Mesodermal cell (in vitro differentiated cells): ENCODE results near the gene ANO4.

ENCODE experiments used
- H3K27ac ChIP-seq: 2 replicates; pipeline ENCODE4 v1.7.0; 2013; ENCODE audit warnings: mild to moderate bottlenecking, low read depth, low read length, moderate library complexity; ENCODE audit not compliant: severe bottlenecking
- H3K36me3 ChIP-seq: 2 replicates; pipeline ENCODE4 v1.7.1; 2013; ENCODE audit warnings: mild to moderate bottlenecking, low read length, moderate library complexity; ENCODE audit not compliant: control insufficient read depth, insufficient read depth
- H3K4me1 ChIP-seq: one replicate; pipeline ENCODE4 v1.7.1; 2013; ENCODE audit warnings: mild to moderate bottlenecking, low read length; ENCODE audit not compliant: insufficient read depth, control insufficient read depth, poor library complexity, severe bottlenecking
- H3K4me3 ChIP-seq: 2 replicates; pipeline ENCODE4 v1.7.0; 2013; ENCODE audit warnings: low read length, control low read depth, mild to moderate bottlenecking; ENCODE audit not compliant: insufficient read depth, poor library complexity, severe bottlenecking; ENCODE audit errors: extremely low read depth
- H3K9me3 ChIP-seq: 2 replicates; pipeline ENCODE4 v1.7.1; 2013; ENCODE audit warnings: mild to moderate bottlenecking, low read length, moderate library complexity; ENCODE audit not compliant: control insufficient read depth
- WGBS, 2 experiments: methylation state at CpG; one replicate each; pipeline ENCODE4 v1.1.5; 2013; ENCODE audit warnings: missing lambda C conversion rate in 2 of 2; ENCODE audit not compliant: insufficient coverage in 2 of 2; 5-methylcytosine and 5-hydroxymethylcytosine counted together

The ANO4 gene

DNA sequence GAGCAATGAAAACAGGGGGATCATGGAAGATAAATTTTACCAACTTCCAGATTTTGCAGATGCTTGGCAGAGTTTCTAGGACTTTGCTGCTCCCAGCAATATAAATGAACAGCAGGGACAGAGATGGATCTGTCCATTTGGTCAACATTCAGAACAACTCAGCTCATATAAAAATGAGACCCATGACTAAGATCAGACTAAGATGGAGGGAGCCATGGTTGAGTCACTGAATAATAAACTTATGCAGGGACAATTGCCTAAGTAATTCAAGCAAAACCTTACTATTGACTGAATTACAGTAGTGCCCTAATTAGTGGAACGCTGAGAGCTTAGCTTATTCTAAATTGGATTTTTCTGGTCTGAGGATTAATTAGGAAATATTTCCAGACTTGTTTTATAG lies 210.3 kb downstream of the ANO4 start:
- Histone ChIP-seq H3K4me3 (no peak overlapping the region), H3K4me1 (no peaks in the 10 kb centered on the region), H3K36me3 (peaks cover 27% of the 10 kb centered on the region), H3K27ac (no peak overlapping the region), H3K9me3 (peaks cover 14% of the 10 kb centered on the region)
- 83% methylated on average over 1 of the region's 1 CpG; no CpG with 5 or more reads in 1 of the 2 experiments for WGBS, 2 experiments

DNA sequence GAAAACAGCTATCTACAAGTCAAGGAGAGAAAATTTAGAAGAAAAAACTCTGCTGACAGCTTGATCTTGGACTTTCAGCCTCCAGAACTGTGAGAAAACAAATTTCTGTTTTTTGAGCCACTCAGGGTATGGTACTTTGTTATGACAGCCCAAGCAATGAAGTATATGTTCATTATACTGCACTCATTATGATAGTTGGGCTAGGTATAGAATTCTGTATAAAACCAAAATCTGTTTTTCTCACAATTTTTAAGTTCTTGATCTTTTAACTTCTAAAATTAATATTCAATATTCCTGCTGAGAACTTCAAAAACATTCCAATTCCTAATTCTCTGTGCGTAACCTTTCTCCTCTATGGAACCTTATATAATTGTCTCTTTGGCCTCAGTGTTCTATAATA lies 214.7 kb downstream of the ANO4 start:
- no CpG with 5 or more reads among the region's 1 CpG for WGBS, 2 experiments
- Histone ChIP-seq H3K4me3 (no peak overlapping the region), H3K36me3 (peaks cover 40% of the 10 kb centered on the region), H3K4me1 (no peaks in the 10 kb centered on the region), H3K27ac (no peak overlapping the region), H3K9me3 (peaks cover 14% of the 10 kb centered on the region)

DNA sequence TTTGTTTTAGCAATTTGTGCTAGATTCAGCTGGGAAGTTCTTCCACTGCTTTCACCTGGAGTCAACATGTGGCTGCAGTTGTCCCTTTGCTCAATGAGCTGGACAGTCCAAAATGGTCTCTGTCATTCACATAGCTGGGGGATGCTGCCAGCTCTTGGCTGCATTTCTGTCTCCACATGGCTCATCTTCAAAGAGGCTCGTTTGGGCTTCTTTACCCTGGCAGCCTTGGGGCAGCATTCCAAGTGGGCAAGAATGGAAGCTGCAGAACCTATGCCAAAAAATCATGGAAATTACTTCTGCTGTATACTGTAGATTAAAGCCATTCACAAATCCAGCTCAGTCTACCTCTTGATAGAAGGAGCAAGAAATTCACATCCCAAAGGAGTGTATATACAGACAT lies 216.3 kb downstream of the ANO4 start:
- Histone ChIP-seq H3K36me3 (peaks cover 47% of the 10 kb centered on the region), H3K4me3 (no peak overlapping the region), H3K27ac (no peak overlapping the region), H3K4me1 (no peaks in the 10 kb centered on the region), H3K9me3 (peaks cover 14% of the 10 kb centered on the region)
- 75% methylated on average over 1 of the region's 1 CpG; no CpG with 5 or more reads in 1 of the 2 experiments for WGBS, 2 experiments

DNA sequence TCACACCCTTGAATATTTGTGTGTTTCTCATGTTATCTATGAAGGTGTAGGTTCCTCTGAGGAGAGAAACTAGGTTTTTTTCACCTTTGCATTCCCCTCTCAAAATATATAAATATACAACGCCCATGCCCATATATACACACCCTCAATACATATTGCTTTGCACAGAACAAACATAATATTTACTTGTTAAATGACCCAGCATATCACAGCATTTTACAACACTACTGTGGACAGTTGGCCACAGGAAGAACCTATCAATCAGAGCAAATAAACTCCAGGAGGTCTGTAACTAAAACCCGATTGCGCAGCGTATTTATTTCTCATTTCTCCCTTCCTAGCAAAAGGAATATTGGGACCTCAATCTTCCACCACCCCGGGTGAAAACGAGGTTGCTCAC lies 219.4 kb downstream of the ANO4 start:
- H3K4me1 ChIP-seq = peaks cover 15% of the 10 kb centered on the region
- H3K9me3 ChIP-seq = peaks cover 13% of the 10 kb centered on the region
- no peak overlapping the region for H3K27ac ChIP-seq
- 94 to 100% methylated on average over 2 to 3 of the region's 6 CpGs for WGBS, 2 experiments
- H3K36me3 ChIP-seq = peaks cover 41% of the 10 kb centered on the region
- no peak overlapping the region for H3K4me3 ChIP-seq

DNA sequence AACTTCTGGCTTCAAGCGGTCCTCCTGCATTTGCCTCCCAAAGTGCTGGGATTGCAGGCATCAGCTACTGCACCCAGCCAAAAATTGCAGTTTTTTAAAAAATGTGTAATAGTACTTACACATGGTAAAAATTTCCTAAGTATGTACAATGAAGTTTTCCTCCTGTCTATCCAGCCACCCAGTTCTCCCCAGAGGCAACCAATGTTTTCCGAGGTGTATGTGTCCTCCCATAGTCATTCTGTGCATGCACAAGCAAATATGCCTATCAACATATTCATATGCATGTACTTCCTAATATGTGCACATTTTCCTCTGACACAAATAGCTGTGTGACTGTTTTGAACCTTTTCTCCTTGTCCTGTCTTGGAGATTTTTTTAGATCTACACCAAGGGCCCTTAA lies 220.5 kb downstream of the ANO4 start:
- Histone ChIP-seq H3K9me3 (peaks cover 4% of the 10 kb centered on the region), H3K4me1 (peaks cover 20% of the 10 kb centered on the region), H3K27ac (no peak overlapping the region), H3K4me3 (no peak overlapping the region), H3K36me3 (peaks cover 42% of the 10 kb centered on the region)
- 86 to 100% methylated on average over 1 of the region's 2 CpGs for WGBS, 2 experiments

DNA sequence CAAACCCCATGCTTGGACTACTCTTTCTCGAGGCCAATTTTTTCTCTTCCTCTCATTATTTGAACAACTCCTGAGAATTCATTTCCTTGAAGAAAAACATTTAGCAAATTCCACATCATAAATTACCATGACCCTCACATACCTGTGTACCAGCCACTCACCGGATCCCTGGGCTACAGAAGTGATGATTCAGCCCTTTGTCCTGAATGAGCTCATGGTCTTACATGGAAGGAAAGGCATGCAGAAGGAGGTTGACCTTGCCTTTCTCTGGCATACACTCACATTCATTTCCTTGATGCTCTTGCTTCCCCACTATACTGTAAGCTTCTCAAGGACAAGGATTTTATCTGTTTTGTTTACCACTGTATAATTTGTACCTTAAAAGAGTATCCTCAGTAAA lies 224.0 kb downstream of the ANO4 start:
- 64 to 88% methylated on average over 1 to 2 of the region's 2 CpGs for WGBS, 2 experiments
- H3K4me1 ChIP-seq = peaks cover 31% of the 10 kb centered on the region
- H3K4me3 ChIP-seq = no peak overlapping the region
- H3K9me3 ChIP-seq = peaks cover 4% of the 10 kb centered on the region
- peak overlapping the region; percentile 88 for H3K27ac ChIP-seq
- H3K36me3 ChIP-seq = peaks cover 44% of the 10 kb centered on the region

DNA sequence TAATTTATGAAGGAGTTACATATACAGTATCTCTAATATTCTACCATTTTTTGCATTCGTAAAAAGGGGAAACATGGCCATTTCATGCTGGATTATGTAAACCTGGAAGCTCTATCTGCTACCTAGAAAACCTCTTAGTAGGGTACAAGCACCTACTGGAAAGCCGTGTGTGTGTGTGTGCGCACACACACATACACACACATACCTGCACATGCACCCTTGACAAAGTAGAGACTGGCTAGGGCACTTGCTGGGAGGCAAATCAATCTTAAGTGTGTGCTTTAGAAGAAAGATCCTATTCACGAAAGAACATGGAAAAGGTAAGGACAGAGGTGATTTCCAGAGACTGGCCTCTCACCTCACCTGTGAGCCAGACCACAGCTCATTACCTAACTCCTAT lies 224.6 kb downstream of the ANO4 start:
- Histone ChIP-seq H3K4me1 (peaks cover 31% of the 10 kb centered on the region), H3K4me3 (no peak overlapping the region), H3K27ac (peak overlapping the region; percentile 88), H3K36me3 (peaks cover 43% of the 10 kb centered on the region), H3K9me3 (peaks cover 4% of the 10 kb centered on the region)
- WGBS, 2 experiments = 90% methylated on average over 2 of the region's 4 CpGs; no CpG with 5 or more reads in 1 of the 2 experiments

DNA sequence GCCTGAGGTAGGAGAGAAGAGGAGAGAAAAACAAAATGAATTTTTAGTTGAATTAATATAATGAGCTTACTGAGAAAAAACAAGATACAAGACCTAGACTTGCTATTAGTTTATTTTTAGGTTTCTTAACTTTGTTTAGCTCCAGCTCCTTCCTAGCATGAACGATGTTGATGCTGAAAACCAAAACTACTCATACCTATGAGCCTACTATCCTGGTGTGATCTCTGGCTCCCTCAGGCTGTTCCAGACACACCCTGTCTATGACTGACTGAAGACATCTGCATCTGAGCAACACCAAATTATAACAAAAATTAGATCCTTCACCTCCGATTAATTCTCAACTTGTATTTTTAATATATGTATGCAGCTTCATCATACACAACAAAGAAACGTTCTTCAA lies 225.1 kb downstream of the ANO4 start:
- no peak overlapping the region for H3K4me3 ChIP-seq
- H3K9me3 ChIP-seq = peaks cover 4% of the 10 kb centered on the region
- peaks cover 31% of the 10 kb centered on the region for H3K4me1 ChIP-seq
- peaks cover 39% of the 10 kb centered on the region for H3K36me3 ChIP-seq
- 90 to 100% methylated on average over 1 of the region's 3 CpGs for WGBS, 2 experiments
- H3K27ac ChIP-seq = no peak overlapping the region

DNA sequence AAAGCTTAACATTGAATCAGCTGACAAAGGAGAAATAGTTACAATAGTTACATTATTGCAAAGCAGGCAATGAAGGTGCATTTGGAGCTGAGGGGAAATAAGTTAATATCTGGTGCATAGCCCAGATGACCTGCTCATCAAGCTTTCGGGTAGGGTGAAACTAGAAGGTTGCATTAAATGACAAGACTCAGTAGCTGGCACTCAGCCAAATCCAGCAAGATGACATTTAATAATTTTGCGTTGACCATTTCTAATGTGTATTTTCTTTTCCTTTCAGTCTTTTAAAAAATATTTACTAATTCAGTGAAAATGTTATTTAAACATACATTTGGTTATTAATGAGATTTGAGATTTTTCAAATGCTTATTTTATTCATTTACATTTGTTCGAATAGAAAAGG lies 226.9 kb downstream of the ANO4 start:
- Histone ChIP-seq H3K27ac (peak overlapping the region; percentile 32), H3K4me1 (peaks cover 31% of the 10 kb centered on the region), H3K9me3 (peaks cover 4% of the 10 kb centered on the region), H3K36me3 (peaks cover 36% of the 10 kb centered on the region), H3K4me3 (no peak overlapping the region)
- WGBS, 2 experiments = 100% methylated on average over 1 of the region's 3 CpGs

DNA sequence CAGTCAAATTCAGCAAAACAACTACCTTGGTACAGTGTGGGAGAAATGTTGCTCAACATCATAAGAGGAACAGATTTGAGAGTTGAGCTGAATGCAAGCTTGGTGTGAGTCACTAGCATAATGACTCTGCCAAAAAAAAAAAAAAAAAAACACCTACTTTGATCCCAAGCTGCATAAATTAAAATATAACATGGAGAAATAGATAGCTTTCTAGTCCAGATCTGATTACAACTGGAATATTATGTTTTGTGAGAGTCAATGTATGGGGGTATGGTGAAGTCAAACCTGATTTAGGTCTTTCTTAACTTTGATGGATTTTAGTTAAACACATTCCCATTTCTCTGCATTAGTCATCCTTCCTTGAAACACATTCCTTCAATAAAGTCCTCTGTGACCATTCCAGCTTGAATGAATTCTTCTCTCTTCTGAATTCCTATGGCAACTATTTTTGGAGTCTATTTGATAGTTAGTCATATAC lies 227.4 kb downstream of the ANO4 start:
- H3K4me1 ChIP-seq = peaks cover 31% of the 10 kb centered on the region
- H3K36me3 ChIP-seq = peaks cover 33% of the 10 kb centered on the region
- peak overlapping the region; percentile 83 for H3K27ac ChIP-seq
- no peak overlapping the region for H3K4me3 ChIP-seq
- H3K9me3 ChIP-seq = peaks cover 3% of the 10 kb centered on the region

DNA sequence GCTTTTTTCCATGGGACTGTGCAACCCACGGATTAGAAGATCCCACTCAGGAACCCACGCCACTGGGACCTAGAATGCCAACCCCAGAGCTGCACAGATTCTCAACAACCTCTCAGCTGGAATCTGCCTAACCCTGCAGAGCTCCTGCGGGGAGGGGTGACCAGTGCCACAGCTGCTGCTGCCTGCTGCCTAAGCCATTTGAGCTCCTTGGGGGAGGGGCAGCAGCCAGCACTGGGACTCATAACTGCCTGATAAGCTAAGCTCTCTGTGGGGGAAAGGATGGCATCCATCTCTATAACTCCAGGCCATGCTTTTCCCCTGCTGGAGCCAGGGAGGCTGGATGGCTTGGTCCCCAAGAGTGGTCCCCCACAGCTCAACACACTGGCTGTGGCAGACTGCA lies 232.6 kb downstream of the ANO4 start:
- Histone ChIP-seq H3K36me3 (peaks cover 23% of the 10 kb centered on the region), H3K27ac (no peak overlapping the region), H3K4me1 (no peaks in the 10 kb centered on the region), H3K4me3 (no peak overlapping the region), H3K9me3 (peaks cover 13% of the 10 kb centered on the region)
- 92 to 95% methylated on average over 2 to 3 of the region's 3 CpGs for WGBS, 2 experiments
